NCI-H2171 (cell line): ENCODE data around the gene SF3A2.

Experiments used
- DNase-seq: peaks from one replicate; lab custom pipeline; 2025; lab: John Stamatoyannopoulos, UW

Gene SF3A2

DNA sequence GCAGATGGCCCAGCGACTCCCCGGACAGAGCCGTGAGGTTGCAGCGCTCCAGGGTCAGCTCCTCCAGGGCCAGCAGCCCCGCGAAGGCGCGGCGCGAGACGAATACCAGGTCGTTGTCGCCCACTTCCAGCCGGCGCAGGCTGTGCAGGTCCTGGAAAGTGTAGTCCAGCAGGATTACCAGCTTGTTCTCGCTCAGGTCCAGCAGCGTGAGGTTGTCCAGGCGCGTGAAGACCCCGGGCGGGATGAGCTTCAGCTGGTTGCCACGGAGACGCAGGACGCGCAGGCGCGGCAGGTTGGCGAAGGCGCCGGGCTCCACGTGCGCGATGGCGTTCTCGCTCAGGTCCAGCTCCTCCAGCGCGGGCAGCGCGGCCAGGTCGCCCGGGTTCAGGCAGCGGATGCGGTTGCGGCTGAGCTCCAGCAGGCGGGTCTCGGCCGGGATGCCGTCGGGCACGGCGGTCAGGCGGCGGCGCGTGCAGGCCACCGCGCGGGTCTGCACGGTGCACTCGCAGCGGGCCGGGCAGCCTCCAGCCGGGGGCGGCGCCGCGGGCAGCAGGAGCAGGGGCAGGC lies 54.6 kb downstream of the SF3A2 start:
- no peak for DNase-seq

DNA sequence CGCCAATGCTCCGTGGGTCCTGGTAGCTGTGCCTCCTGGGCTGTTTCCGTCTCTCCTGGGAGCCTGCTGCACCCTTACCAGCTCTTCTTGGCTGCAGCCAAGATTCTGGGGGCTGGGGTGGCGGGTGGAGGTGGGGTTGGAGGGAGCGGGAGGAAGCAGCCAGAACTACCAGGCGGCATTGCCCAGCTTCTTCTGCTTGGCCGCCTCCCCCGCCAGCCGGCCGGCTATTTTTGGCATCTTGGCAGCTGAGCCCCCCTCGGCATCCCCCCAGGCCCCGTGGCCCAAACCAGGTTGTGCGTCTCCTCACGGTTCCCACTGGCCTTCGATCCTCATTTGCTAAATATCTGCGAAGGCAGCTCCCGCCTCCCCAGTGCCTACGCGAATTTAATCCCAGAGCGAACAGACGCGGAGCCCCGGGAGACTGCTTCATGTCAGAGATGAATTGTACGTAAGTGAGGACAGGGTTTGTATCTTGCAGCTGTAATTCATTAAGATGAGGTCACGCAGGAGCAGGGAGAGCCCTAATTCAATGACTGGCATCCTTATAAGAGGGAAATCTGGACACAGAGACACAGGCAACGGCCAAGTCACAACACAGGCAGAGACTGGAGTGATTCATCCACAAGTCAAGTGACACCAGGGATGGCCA lies 58.2 kb downstream of the SF3A2 start:
- DNase-seq: peak; percentile 27

DNA sequence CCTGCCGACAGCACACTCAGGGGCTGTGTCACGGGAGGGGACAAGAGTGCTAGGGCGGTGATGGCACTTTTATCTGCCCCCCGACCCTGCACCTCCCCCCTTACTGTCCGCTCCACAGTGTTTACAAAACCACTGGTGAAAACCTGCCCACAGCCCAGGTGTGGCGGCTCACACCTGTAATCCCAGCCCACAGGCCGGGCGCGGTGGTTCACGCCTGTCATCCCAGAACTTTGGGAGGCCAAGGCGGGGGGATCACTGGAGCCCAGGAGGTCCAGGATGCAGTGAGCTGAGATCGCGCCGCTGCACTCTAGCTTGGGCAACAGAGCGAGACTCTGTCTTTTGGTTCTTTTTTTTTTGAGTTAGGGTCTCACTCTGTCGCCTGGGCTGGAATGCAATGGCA lies 59.5 kb downstream of the SF3A2 start:
- DNase-seq: no peak
